Natural killer cell (primary cell): Measurements from ENCODE around the gene DIP2C. TPM values are rescaled to one million over a fixed set of nuclear protein-coding genes. Genes with fewer than 3 reads are reported as not detected.
"Not testable (repeated sequence)": the region's sequence is repeated elsewhere in the genome, so short reads cannot be mapped to it uniquely, and the experiment has no call there.

Experiments
- ATAC-seq, 3 donors: fragments of 150-1000 bp in 2 of 3; fragments of 200-7000 bp in 1 of 3; cut with Tn5 transposase; 1 replicate in 1 of 3; 2 replicates in 2 of 3; pipeline ENCODE4 v1.10.0; 2021; ENCODE audit warnings: mild to moderate bottlenecking in 2 of 3, moderate library complexity in 2 of 3
- DNase-seq, 2 donors: peaks; one replicate each; pipeline versions ENCODE4 v3.0.0 to v3.0.0-alpha.2; 2013 to 2021; ENCODE audit warnings: mixed read lengths in 1 of 2
- H3K27ac ChIP-seq: one replicate; pipeline ENCODE4 v1.5.1; 2013; ENCODE audit warnings: mild to moderate bottlenecking, low read length
- H3K27me3 ChIP-seq: one replicate; pipeline ENCODE4 v1.6.1; 2013; ENCODE audit warnings: low read length; ENCODE audit not compliant: control insufficient read depth, insufficient read depth
- H3K36me3 ChIP-seq: one replicate; pipeline ENCODE4 v1.6.1; 2013; ENCODE audit warnings: low read length; ENCODE audit not compliant: control insufficient read depth, insufficient read depth
- H3K4me1 ChIP-seq: one replicate; pipeline ENCODE4 v1.6.1; 2013; ENCODE audit warnings: low read length; ENCODE audit not compliant: control insufficient read depth, insufficient read depth
- H3K4me3 ChIP-seq: one replicate; pipeline ENCODE4 v1.5.1; 2013; ENCODE audit warnings: low read length
- H3K9me3 ChIP-seq: one replicate; pipeline ENCODE4 v1.6.1; 2013; ENCODE audit warnings: low read length; ENCODE audit not compliant: control insufficient read depth, insufficient read depth
- H3K27ac Mint-ChIP-seq, 2 donors: one replicate each; pipeline ENCODE4 v1.8.0; 2022; ENCODE audit warnings: mild to moderate bottlenecking in 2 of 2, mixed read lengths in 2 of 2, moderate library complexity in 1 of 2
- H3K27me3 Mint-ChIP-seq, 2 donors: one replicate each; pipeline ENCODE4 v1.8.0; 2022; ENCODE audit warnings: low read depth in 2 of 2, mixed read lengths in 2 of 2
- H3K36me3 Mint-ChIP-seq: one replicate; pipeline ENCODE4 v1.8.0; 2022; ENCODE audit warnings: mixed read lengths
- H3K4me1 Mint-ChIP-seq, 2 donors: one replicate each; pipeline ENCODE4 v1.8.0; 2022; ENCODE audit warnings: mixed read lengths in 2 of 2
- H3K4me3 Mint-ChIP-seq: one replicate; pipeline ENCODE4 v1.8.0; 2022; ENCODE audit warnings: mild to moderate bottlenecking, moderate library complexity, mixed read lengths
- H3K9me3 Mint-ChIP-seq, 2 donors: one replicate each; pipeline ENCODE4 v1.8.0; 2022; ENCODE audit warnings: mixed read lengths in 2 of 2
- CTCF ChIP-seq: fragments of 200-600 bp; IDR thresholded peaks from one replicate; pipeline ENCODE4 v1.8.0; 2022; ENCODE audit warnings: antibody characterized with exemption
- WGBS: methylation state at CpG from one replicate; pipeline ENCODE4 v1.1.7; 2013; ENCODE audit warnings: missing lambda C conversion rate; ENCODE audit not compliant: insufficient coverage; 5-methylcytosine and 5-hydroxymethylcytosine counted together
- intact Hi-C: fragments of 100-400 bp; cut with micrococcal nuclease; formaldehyde crosslinking; loops from one replicate; pipeline ENCODE4 v1.14.2; 2022
- total RNA-seq, 4 donors: library from RNA; stranded (reverse); fragments of 120-200 nt in 1 of 4; gene quantifications; one replicate each; pipeline versions ENCODE4 v1.2.3 to v1.2.4, GENCODE V29; 2013 to 2022

Gene DIP2C
- total RNA-seq, 3 donors from 2014 or later (not counting 1 experiment from before 2014, with no cell fraction given), result 1.5 to 5.8 (median 3.8) TPM

DNA sequence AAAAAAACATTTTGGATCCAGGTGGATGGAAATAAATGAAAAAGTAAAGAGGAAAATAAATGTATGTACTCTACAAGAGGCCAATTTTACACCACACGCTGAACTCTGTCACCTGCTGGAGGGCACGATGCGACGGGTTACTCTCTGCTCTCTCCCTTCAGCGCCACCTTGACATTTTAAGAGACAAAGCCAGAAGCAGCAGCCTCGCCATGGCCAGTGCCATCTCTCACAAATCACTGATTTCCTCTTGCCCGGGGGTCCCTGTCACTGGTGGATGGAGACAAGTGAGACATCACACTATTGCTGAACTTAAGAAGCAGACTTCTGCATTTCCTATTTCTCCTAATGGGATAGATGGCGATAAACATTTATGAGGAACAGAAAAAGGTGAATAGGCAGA, 364.2 kb downstream of the DIP2C start:
- no peak overlapping the region for H3K4me3 Mint-ChIP-seq
- Histone ChIP-seq H3K4me3 (no peak overlapping the region), H3K36me3 (no peaks in the 10 kb centered on the region), H3K9me3 (no peaks in the 10 kb centered on the region), H3K27me3 (no peaks in the 10 kb centered on the region), H3K27ac (no peak overlapping the region), H3K4me1 (peaks cover 23% of the 10 kb centered on the region)
- TF ChIP-seq CTCF, result no peak
- H3K27me3 Mint-ChIP-seq, result peaks cover 0 to 4% of the 10 kb centered on the region in 2 donors
- WGBS, result 92% methylated on average over 7 of the region's 8 CpGs
- ATAC-seq (no peak), DNase-seq (no peak)
- peaks cover 24 to 26% of the 10 kb centered on the region in 2 donors for H3K4me1 Mint-ChIP-seq
- intact Hi-C loops, result no loop called here
- no peak overlapping the region for H3K27ac Mint-ChIP-seq
- H3K36me3 Mint-ChIP-seq, result no peaks in the 10 kb centered on the region
- no peaks in the 10 kb centered on the region for H3K9me3 Mint-ChIP-seq

DNA sequence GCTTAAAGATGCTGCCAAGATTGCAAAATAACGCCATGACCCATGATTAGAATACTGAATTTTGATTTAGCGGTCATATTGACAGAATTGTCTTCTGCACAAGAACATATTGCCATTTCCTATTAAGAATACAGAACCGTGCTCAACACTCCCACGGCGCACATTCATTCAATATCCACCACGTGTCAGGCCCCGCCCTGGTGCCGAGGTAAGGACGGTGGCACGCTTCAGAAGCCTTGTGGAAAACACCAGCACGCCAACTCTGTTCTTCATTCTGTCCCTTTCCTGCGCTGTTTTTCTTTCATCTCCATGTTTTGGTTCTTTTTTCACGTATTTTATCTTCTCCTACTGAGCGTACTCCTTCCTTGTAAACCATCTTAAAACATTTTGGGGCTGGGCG, 364.9 kb downstream of the DIP2C start:
- H3K27ac Mint-ChIP-seq, result peak overlapping the region in 1 of 2 donors; percentile 79

GRCh38 chr10:323651-324293, 365.7 kb downstream of the DIP2C start:
- Mint-ChIP-seq H3K27me3 (peaks cover 0 to 4% of the 10 kb centered on the region in 2 donors), H3K4me1 (peaks cover 14 to 19% of the 10 kb centered on the region in 2 donors), H3K36me3 (no peaks in the 10 kb centered on the region), H3K27ac (peak overlapping the region in 1 of 2 donors; percentile 79), H3K9me3 (no peaks in the 10 kb centered on the region), H3K4me3 (peak overlapping the region; percentile 38)
- H3K9me3 ChIP-seq, result no peaks in the 10 kb centered on the region
- H3K27me3 ChIP-seq, result no peaks in the 10 kb centered on the region
- H3K27ac ChIP-seq, result no peak overlapping the region
- TF ChIP-seq CTCF, result no peak
- DNase-seq (peak; percentile 42 to 69), ATAC-seq (peak; percentile 94 to 98 (median 96))
- H3K36me3 ChIP-seq, result no peaks in the 10 kb centered on the region
- WGBS, result 42% methylated on average over 14 of the region's 15 CpGs
- intact Hi-C loops, result no loop called here
- no peak overlapping the region for H3K4me3 ChIP-seq
- H3K4me1 ChIP-seq, result peaks cover 16% of the 10 kb centered on the region

More for the DNA sequence above, 364.9 kb downstream of the DIP2C start:
- Histone ChIP-seq H3K27me3 (no peaks in the 10 kb centered on the region), H3K27ac (no peak overlapping the region), H3K9me3 (no peaks in the 10 kb centered on the region), H3K4me3 (no peak overlapping the region), H3K4me1 (peaks cover 20% of the 10 kb centered on the region), H3K36me3 (no peaks in the 10 kb centered on the region)
- peaks cover 0 to 4% of the 10 kb centered on the region in 2 donors for H3K27me3 Mint-ChIP-seq
- no peak for ATAC-seq
- no peaks in the 10 kb centered on the region for H3K36me3 Mint-ChIP-seq
- H3K4me1 Mint-ChIP-seq, result peaks cover 20 to 24% of the 10 kb centered on the region in 2 donors
- WGBS, result 64% methylated on average over 15 of the region's 15 CpGs
- DNase-seq, result peak in 1 of 2 donors; percentile 38
- peak overlapping the region; percentile 38 for H3K4me3 Mint-ChIP-seq
- H3K9me3 Mint-ChIP-seq, result no peaks in the 10 kb centered on the region
- TF ChIP-seq CTCF, result no peak
- intact Hi-C loops, result no loop called here

DNA sequence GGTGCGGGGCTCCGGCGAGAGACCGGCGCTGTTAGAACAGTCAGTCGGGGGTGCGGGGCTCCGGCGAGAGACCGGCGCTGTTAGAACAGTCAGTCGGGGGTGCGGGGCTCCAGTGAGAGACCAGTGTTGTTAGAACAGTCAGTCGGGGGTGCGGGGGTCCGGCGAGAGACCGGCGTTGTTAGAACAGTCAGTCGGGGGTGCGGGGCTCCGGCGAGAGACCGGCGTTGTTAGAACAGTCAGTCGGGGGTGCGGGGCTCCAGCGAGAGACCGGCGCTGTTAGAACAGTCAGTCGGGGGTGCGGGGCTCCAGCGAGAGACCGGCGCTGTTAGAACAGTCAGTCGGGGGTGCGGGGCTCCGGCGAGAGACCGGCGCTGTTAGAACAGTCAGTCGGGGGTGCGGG, 366.4 kb downstream of the DIP2C start:
- intact Hi-C loops, H3K27ac Mint-ChIP-seq: not testable (repeated sequence)
- WGBS, result 91% methylated on average over 18 of the region's 43 CpGs

More for the DNA sequence above, 366.4 kb downstream of the DIP2C start:
- peaks cover 19% of the 10 kb centered on the region for H3K4me1 ChIP-seq
- H3K27me3 ChIP-seq, DNase-seq, H3K36me3 ChIP-seq, ATAC-seq, H3K36me3 Mint-ChIP-seq, H3K9me3 ChIP-seq, H3K27me3 Mint-ChIP-seq, H3K4me3 ChIP-seq, H3K9me3 Mint-ChIP-seq, H3K27ac ChIP-seq, H3K4me3 Mint-ChIP-seq: not testable (repeated sequence)
- peaks cover 14 to 19% of the 10 kb centered on the region in 2 donors for H3K4me1 Mint-ChIP-seq
